Measurements from ENCODE around the gene GJA4. TPM values are rescaled to one million over a fixed set of nuclear protein-coding genes. Genes with fewer than 3 reads are reported as not detected.

The GJA4 gene
- total RNA-seq, 4 donors from 2014 or later: 14.4 to 41.4 (median 27.7) TPM

GRCh38 chr1:34778381-34778780, 14.4 kb upstream of the GJA4 start:
- Histone ChIP-seq H3K4me1 (peaks cover 0 to 7% of the 10 kb centered on the region in 2 donors), H3K4me3 (no peak overlapping the region), H3K9me3 (no peaks in the 10 kb centered on the region), H3K27me3 (peaks cover 42 to 48% (median 45%) of the 10 kb centered on the region in 3 donors), H3K36me3 (no peaks in the 10 kb centered on the region), H3K27ac (no peak overlapping the region)
- DNase-seq (no peak), ATAC-seq (no peak)
- intact Hi-C loops (cut with DNase I; ENCODE audit: low total_unique reads) (no loop called here), in situ Hi-C loops (cut with MboI; ENCODE audit: low sequenced_read_pairs in 4 of 4) (no loop called here)
- no peak for TF ChIP-seq POLR2A (IDR thresholded peaks at IDR 0.05)
- no peak for TF ChIP-seq CTCF (IDR thresholded peaks at IDR 0.05 in 4 of 5, conservative IDR thresholded peaks at IDR 0.05 in 1 of 5)

- H3K27ac ChIP-seq: no peak overlapping the region
- H3K9me3 ChIP-seq: no peaks in the 10 kb centered on the region
- H3K36me3 ChIP-seq: no peaks in the 10 kb centered on the region
- peaks cover 43 to 48% (median 45%) of the 10 kb centered on the region in 3 donors for H3K27me3 ChIP-seq
- H3K4me1 ChIP-seq: peaks cover 0 to 7% of the 10 kb centered on the region in 2 donors
- in situ Hi-C loops (cut with MboI; ENCODE audit: low sequenced_read_pairs in 4 of 4) (no loop called here), intact Hi-C loops (cut with DNase I; ENCODE audit: low total_unique reads) (no loop called here)
- ATAC-seq (no peak), DNase-seq (no peak)
- no peak for TF ChIP-seq CTCF (IDR thresholded peaks at IDR 0.05 in 4 of 5, conservative IDR thresholded peaks at IDR 0.05 in 1 of 5)
- no peak for TF ChIP-seq POLR2A (IDR thresholded peaks at IDR 0.05)
- H3K4me3 ChIP-seq: no peak overlapping the region
These were observed 13.8 kb upstream of the GJA4 start for GRCh38 chr1:34779005-34779404.

- Histone ChIP-seq H3K36me3 (no peaks in the 10 kb centered on the region), H3K9me3 (no peaks in the 10 kb centered on the region), H3K27ac (no peak overlapping the region), H3K4me1 (peaks cover 0 to 7% of the 10 kb centered on the region in 2 donors), H3K4me3 (no peak overlapping the region), H3K27me3 (peaks cover 43 to 48% (median 45%) of the 10 kb centered on the region in 3 donors)
- ATAC-seq (no peak), DNase-seq (no peak)
- in situ Hi-C loops (cut with MboI; ENCODE audit: low sequenced_read_pairs in 4 of 4): no loop called here
- no peak for TF ChIP-seq POLR2A (IDR thresholded peaks at IDR 0.05)
- no peak for TF ChIP-seq CTCF (IDR thresholded peaks at IDR 0.05 in 4 of 5, conservative IDR thresholded peaks at IDR 0.05 in 1 of 5)
- intact Hi-C loops (cut with DNase I; ENCODE audit: low total_unique reads): no loop called here
These were observed 13.3 kb upstream of the GJA4 start for GRCh38 chr1:34779526-34779925.

- intact Hi-C loops (cut with DNase I; ENCODE audit: low total_unique reads): no loop called here
- Histone ChIP-seq H3K9me3 (no peaks in the 10 kb centered on the region), H3K4me1 (peaks cover 0 to 7% of the 10 kb centered on the region in 2 donors), H3K27me3 (peaks cover 43 to 48% (median 45%) of the 10 kb centered on the region in 3 donors), H3K4me3 (no peak overlapping the region), H3K36me3 (no peaks in the 10 kb centered on the region), H3K27ac (no peak overlapping the region)
- ATAC-seq (no peak), DNase-seq (no peak)
- TF ChIP-seq POLR2A (IDR thresholded peaks at IDR 0.05) (no peak), CTCF (IDR thresholded peaks at IDR 0.05 in 4 of 5, conservative IDR thresholded peaks at IDR 0.05 in 1 of 5) (no peak)
- in situ Hi-C loops (cut with MboI; ENCODE audit: low sequenced_read_pairs in 4 of 4): no loop called here
These were observed 12.8 kb upstream of the GJA4 start for GRCh38 chr1:34779962-34780361.

GRCh38 chr1:34780528-34780927, 12.3 kb upstream of the GJA4 start:
- TF ChIP-seq POLR2A (IDR thresholded peaks at IDR 0.05) (no peak), CTCF (IDR thresholded peaks at IDR 0.05 in 4 of 5, conservative IDR thresholded peaks at IDR 0.05 in 1 of 5) (no peak)
- Histone ChIP-seq H3K9me3 (no peaks in the 10 kb centered on the region), H3K36me3 (no peaks in the 10 kb centered on the region), H3K27me3 (peaks cover 43 to 48% (median 45%) of the 10 kb centered on the region in 3 donors), H3K4me3 (no peak overlapping the region), H3K4me1 (peaks cover 0 to 7% of the 10 kb centered on the region in 2 donors), H3K27ac (no peak overlapping the region)
- DNase-seq (no peak), ATAC-seq (no peak)
- in situ Hi-C loops (cut with MboI; ENCODE audit: low sequenced_read_pairs in 4 of 4): no loop called here
- intact Hi-C loops (cut with DNase I; ENCODE audit: low total_unique reads): no loop called here

Data from gastrocnemius medialis (tissue), 4 donors.